Choroid plexus epithelial cell (primary cell): ENCODE measurements around the gene CCR2.
"Not testable (repeated sequence)": the region's sequence is repeated elsewhere in the genome, so short reads cannot be mapped to it uniquely, and the experiment has no call there.

ENCODE experiments used
- DNase-seq: peaks from one replicate; pipeline ENCODE4 v3.0.0-alpha.2; 2010; ENCODE audit warnings: low read depth
- H3K4me3 ChIP-seq: 2 replicates; pipeline ENCODE4 v1.5.1; 2011; ENCODE audit warnings: low read depth, mild to moderate bottlenecking, control low read depth, low read length, moderate library complexity
- CTCF ChIP-seq: conservative IDR thresholded peaks from 2 replicates; pipeline ENCODE4 v1.5.1; 2011; ENCODE audit warnings: low read depth, mild to moderate bottlenecking, control low read depth, inconsistent platforms, low read length, moderate library complexity

The CCR2 gene

GRCh38 chr3:46321461-46322104 lies 32.3 kb upstream of the CCR2 start:
- no peak for TF ChIP-seq CTCF
- no peak for DNase-seq
- no peak overlapping the region for H3K4me3 ChIP-seq

- no peak for DNase-seq
- H3K4me3 ChIP-seq: no peak overlapping the region
- no peak for TF ChIP-seq CTCF
Observed at GRCh38 chr3:46324036-46324435, 29.9 kb upstream of the CCR2 start.

- no peak for TF ChIP-seq CTCF
- no peak overlapping the region for H3K4me3 ChIP-seq
- no peak for DNase-seq
Observed at GRCh38 chr3:46325645-46326300, 28.1 kb upstream of the CCR2 start.

- DNase-seq: not testable (repeated sequence)
Observed at GRCh38 chr3:46330676-46331075, 23.2 kb upstream of the CCR2 start.

GRCh38 chr3:46334741-46335478 lies 19.0 kb upstream of the CCR2 start:
- H3K4me3 ChIP-seq: no peak overlapping the region
- peak; percentile 73 for DNase-seq
- no peak for TF ChIP-seq CTCF

More at GRCh38 chr3:46330676-46331075, 23.2 kb upstream of the CCR2 start:
- H3K4me3 ChIP-seq: not testable (repeated sequence)

- no peak for DNase-seq
- TF ChIP-seq CTCF: no peak
- no peak overlapping the region for H3K4me3 ChIP-seq
Observed at GRCh38 chr3:46335541-46335940, 18.4 kb upstream of the CCR2 start.

GRCh38 chr3:46337911-46338310 lies 16.0 kb upstream of the CCR2 start:
- no peak for TF ChIP-seq CTCF
- no peak for DNase-seq
- H3K4me3 ChIP-seq: no peak overlapping the region
